SJCRH30 (cell line): ENCODE data around the gene PLEKHM3. TPM values are rescaled to one million over a fixed set of nuclear protein-coding genes. Genes with fewer than 3 reads are reported as not detected.

Experiments used
- DNase-seq, 2 experiments: peaks; one replicate each; pipeline ENCODE4 v3.0.0-alpha.2; 2015 to 2020
- H3K27ac ChIP-seq: fragments of 250-450 bp; sonication (Bioruptor Pico); 2 replicates; pipeline ENCODE4 v1.5.1; 2020; ENCODE audit warnings: mild to moderate bottlenecking, moderate library complexity
- H3K27me3 ChIP-seq: fragments of 250-450 bp; sonication (Bioruptor Pico); 2 replicates; pipeline ENCODE4 v1.5.1; 2020; ENCODE audit warnings: mild to moderate bottlenecking, moderate library complexity
- H3K36me3 ChIP-seq: fragments of 250-450 bp; sonication (Bioruptor Pico); 2 replicates; pipeline ENCODE4 v1.5.1; 2020; ENCODE audit warnings: mild to moderate bottlenecking, moderate library complexity
- H3K4me1 ChIP-seq: fragments of 250-450 bp; sonication (Bioruptor Pico); 2 replicates; pipeline ENCODE4 v1.5.1; 2020; ENCODE audit warnings: mild to moderate bottlenecking, moderate library complexity
- H3K4me3 ChIP-seq: fragments of 250-450 bp; sonication (Bioruptor Pico); 2 replicates; pipeline ENCODE4 v1.5.1; 2020; ENCODE audit warnings: mild to moderate bottlenecking, moderate library complexity
- H3K9me3 ChIP-seq: fragments of 250-450 bp; sonication (Bioruptor Pico); replicated peaks from 2 replicates; pipeline ENCODE4 v1.5.1; 2020; ENCODE audit warnings: mild to moderate bottlenecking, moderate library complexity
- total RNA-seq: library from RNA; depleted of rRNA; stranded (reverse); fragments of >200 nt; shearing (Covaris generic); gene quantifications from 2 replicates; pipeline ENCODE4 v1.2.3, GENCODE V29; 2014; rRNA removed

Gene PLEKHM3
- total RNA-seq, result 5.1 and 6.1 TPM in 2 replicates

DNA sequence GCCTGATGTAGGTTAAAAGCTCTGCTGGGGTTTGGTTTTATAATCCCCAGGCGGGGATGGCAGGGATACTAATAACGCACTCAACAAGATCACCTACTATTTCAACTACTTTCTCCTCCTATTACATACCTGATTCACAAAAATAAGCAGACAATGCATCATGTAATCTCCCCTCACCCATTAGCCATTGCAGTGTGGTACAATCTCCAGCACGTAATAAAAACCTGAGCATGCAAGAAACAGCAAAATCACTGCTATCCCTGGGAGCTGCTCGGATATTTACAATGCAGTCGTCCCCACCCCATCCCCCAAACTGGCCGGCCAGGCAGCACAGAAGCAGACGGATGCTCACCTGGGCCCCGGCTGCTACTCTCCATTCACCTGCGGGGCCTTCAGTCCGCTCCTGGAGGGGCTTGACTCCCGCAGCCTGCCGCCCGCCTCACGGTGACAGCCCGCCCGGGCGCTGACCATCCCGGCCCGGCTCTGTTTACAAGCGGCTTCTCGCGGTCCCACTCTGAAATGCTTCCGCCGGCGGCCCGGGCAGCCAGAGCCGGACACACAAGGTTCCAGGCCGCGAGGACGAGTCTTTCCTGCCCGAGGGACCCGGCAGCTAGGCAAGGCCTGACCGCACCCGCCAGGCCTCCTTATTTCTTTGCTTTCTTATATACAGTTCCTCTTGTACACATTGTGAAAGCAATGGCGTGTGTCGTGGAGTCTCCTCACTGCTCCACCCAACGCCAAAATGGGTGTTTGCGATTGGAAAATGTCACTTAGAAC lies at the start of gene PLEKHM3:
Gene PLEKHM3, minus strand, starts transcription at position 491 of the 777 bp plus-strand sequence. CDS start 23,888 bp downstream, outside the sequence.
- Histone ChIP-seq H3K36me3 (no peaks in the 10 kb centered on the region), H3K9me3 (no peaks in the 10 kb centered on the region), H3K4me3 (peak within 1 kb of the TSS; percentile 85), H3K27me3 (no peaks in the 10 kb centered on the region), H3K27ac (peak within 1 kb of the TSS; percentile 56), H3K4me1 (peaks cover 3% of the 10 kb centered on the region; the same call in 1 of the 2 replicates)
- peak; percentile 83 to 88 for DNase-seq

DNA sequence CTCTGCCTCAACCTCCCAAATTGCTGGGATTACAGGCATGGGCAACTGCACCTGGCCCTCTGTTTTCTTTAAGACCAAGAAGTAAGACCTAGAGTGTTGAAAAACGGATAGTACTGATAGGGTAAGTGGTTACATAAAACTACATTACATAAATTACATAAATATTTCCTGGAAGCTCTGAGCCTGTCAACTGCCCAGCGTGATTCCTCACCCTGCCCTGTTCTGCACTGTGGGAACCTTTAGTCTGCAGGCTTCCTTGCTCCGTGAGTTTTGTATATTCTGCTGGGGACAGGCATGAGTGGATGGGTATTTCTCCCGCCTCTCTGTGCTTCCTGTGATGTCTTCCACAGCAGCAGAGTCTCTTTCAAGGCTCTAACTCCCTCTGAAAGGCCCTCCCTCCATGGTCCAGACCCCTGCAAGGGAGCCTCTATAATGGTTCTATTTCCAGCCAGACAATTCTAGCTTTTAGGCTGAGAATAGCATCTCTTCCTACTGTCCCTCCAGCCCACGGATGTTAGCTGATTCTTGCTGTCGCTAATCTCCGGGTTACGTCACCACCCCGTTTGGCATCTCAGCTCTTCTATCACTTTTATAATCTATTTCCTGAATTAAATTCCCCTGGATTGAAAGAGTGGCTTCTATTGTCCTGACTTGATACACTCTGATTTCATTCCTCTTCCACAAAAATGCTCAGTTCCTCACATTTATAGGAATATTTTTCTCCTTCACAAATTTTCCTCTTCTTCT lies 49.5 kb upstream of the PLEKHM3 start:
- Histone ChIP-seq H3K36me3 (no peaks in the 10 kb centered on the region), H3K9me3 (no peaks in the 10 kb centered on the region), H3K27me3 (no peaks in the 10 kb centered on the region), H3K27ac (no peak overlapping the region), H3K4me3 (no peak overlapping the region), H3K4me1 (no peaks in the 10 kb centered on the region)
- DNase-seq, result no peak

DNA sequence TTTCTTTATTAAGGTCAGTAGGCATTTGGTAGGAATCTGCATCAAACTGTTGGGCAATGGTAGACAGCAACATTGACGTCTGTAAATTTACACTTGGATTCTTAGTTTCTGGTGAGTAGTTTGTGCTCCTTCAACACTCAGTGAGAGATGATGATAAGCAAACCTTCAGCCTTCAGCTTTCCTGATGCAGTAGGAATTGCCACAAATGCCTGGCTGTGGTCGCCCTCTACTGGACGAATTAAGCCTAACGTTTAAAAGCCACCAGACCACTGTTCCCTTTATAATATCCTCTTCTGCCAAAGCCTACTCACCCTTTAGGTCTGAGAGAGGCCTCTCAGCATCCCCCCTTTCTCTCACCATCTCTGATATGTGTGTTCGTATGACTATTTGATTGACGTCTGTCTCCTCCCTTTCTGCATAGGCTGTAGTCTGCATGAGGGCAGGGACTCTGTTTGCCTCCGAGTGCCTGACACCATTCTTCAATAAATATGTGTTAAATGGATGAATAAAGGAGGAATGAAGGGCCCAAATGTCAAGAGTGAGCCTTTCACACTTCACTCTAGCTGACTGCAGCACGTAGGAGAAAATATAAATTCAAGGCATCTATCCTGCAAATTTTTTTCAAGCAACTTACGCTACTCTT lies 47.0 kb upstream of the PLEKHM3 start:
- Histone ChIP-seq H3K9me3 (no peaks in the 10 kb centered on the region), H3K27me3 (no peaks in the 10 kb centered on the region), H3K4me1 (no peaks in the 10 kb centered on the region), H3K4me3 (no peak overlapping the region), H3K36me3 (no peaks in the 10 kb centered on the region), H3K27ac (no peak overlapping the region)
- peak; percentile 52 to 81 for DNase-seq

DNA sequence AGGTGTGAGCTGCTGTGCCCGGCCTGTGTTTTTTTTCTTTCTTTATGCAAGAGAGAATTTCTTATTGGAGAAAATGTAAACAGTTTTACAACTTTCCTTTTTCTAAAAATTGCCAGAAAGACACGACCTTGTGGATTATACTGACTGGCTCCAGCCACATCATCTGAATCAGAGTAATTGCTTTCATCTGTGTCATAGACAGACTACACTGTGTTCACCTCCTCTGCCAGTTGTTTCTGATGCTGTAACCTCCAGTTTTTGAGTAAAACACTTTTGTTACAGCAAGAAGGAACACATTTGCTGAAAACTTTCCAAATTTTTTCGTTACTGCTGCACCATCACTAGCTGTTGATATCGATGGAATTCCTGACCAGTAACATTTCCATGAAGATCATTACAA lies 43.9 kb upstream of the PLEKHM3 start:
- Histone ChIP-seq H3K36me3 (no peaks in the 10 kb centered on the region), H3K4me3 (no peak overlapping the region), H3K9me3 (no peaks in the 10 kb centered on the region), H3K27ac (no peak overlapping the region), H3K4me1 (peaks cover 6% of the 10 kb centered on the region; the same call in 1 of the 2 replicates), H3K27me3 (no peaks in the 10 kb centered on the region)
- no peak for DNase-seq

GRCh38 chr2:208066016-208066415 lies 40.7 kb upstream of the PLEKHM3 start:
- Histone ChIP-seq H3K9me3 (no peaks in the 10 kb centered on the region), H3K36me3 (no peaks in the 10 kb centered on the region), H3K27me3 (no peaks in the 10 kb centered on the region), H3K4me3 (no peak overlapping the region), H3K27ac (no peak overlapping the region), H3K4me1 (peaks cover 6% of the 10 kb centered on the region; the same call in 1 of the 2 replicates)
- DNase-seq, result no peak

- H3K36me3 ChIP-seq, result no peaks in the 10 kb centered on the region
- H3K4me3 ChIP-seq, result no peak overlapping the region
- no peak overlapping the region for H3K27ac ChIP-seq
- H3K27me3 ChIP-seq, result no peaks in the 10 kb centered on the region
- no peaks in the 10 kb centered on the region for H3K9me3 ChIP-seq
- H3K4me1 ChIP-seq, result peaks cover 6% of the 10 kb centered on the region; the same call in 1 of the 2 replicates
- no peak for DNase-seq
Observed at GRCh38 chr2:208065476-208065875, 40.1 kb upstream of the PLEKHM3 start.

DNA sequence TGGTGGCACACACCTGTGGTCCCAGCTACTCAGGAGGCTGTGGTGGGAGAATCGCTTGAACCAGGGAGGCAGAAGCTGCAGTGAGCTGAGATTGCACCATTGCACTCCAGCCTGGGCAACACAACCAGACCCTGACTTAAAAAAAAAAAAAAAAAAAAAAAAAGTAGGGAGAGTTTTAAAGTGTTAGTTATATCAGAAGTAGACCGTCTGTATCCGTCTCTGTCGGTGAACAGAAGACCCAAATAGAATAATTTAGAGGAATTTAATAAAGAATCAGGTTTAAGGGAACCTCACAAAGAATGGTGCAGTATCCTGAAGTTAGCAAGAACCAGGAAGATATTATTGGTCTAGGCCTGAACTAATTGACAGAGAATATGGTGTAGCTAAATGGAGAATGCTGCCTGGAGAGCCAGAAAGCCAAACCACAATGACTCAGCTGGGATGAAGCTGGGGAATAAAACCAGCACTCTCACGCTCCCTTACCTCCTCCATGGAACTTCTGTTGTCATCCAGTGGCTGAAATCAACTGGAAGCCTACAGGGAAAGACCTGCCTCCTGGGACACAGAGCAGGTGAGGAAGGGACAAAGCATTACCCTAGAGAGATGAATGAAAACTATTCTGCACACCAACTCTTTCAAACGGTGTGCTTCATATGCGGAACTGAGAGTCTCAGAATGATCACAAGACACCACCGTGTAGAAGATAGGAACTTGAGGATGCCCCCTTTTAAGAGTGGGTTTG lies 39.1 kb upstream of the PLEKHM3 start:
- H3K4me3 ChIP-seq, result no peak overlapping the region
- peak overlapping the region; percentile 50 for H3K27ac ChIP-seq
- peak; percentile 58 to 73 for DNase-seq
- no peaks in the 10 kb centered on the region for H3K27me3 ChIP-seq
- no peaks in the 10 kb centered on the region for H3K9me3 ChIP-seq
- peaks cover 6% of the 10 kb centered on the region; the same call in 1 of the 2 replicates for H3K4me1 ChIP-seq
- no peaks in the 10 kb centered on the region for H3K36me3 ChIP-seq

- DNase-seq, result no peak
- no peaks in the 10 kb centered on the region for H3K36me3 ChIP-seq
- H3K27me3 ChIP-seq, result no peaks in the 10 kb centered on the region
- H3K27ac ChIP-seq, result no peak overlapping the region
- no peak overlapping the region for H3K4me3 ChIP-seq
- peaks cover 6% of the 10 kb centered on the region; the same call in 1 of the 2 replicates for H3K4me1 ChIP-seq
- no peaks in the 10 kb centered on the region for H3K9me3 ChIP-seq
Observed at GRCh38 chr2:208062961-208063360, 37.6 kb upstream of the PLEKHM3 start.

DNA sequence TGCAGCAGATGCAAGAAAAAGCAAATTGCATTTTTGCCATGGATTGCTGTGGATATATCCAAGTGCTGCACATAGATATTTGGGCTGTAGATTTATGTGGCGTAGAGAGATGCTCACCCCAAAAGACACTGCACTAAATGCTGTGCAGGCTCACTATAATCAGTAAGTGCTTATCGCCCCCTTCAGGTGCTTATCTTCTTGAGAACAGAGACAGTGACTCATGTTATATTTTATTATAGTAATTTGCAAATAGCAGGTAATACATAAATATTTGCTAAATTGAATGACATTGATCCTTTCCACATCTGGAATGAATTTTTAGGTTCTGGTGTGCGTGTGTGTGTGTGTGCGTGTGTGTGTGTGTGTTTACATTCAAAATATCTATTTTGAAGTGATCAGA lies 36.8 kb upstream of the PLEKHM3 start:
- DNase-seq, result peak; percentile 34 to 62
- Histone ChIP-seq H3K4me3 (no peak overlapping the region), H3K36me3 (no peaks in the 10 kb centered on the region), H3K9me3 (no peaks in the 10 kb centered on the region), H3K27ac (no peak overlapping the region), H3K4me1 (peaks cover 6% of the 10 kb centered on the region; the same call in 1 of the 2 replicates), H3K27me3 (no peaks in the 10 kb centered on the region)

DNA sequence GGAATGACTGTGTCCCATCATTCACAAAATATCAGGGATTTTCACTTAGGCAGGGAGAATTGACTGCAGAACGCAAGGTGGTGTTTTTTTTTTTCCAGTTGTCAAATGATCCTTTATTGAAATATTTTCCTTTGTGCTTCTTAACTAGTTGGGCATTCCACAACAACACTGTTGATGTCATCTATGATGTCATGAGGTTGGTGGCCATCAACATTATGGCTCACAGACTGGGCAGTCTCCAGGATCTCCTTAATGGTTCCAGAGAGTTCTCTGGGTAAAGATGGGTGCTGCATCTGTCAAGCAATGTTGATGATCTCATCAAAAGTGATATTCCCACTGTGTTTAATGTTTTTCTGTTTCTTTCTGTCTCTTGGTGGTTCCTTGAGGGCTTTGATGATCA lies 31.8 kb upstream of the PLEKHM3 start:
- no peaks in the 10 kb centered on the region for H3K27me3 ChIP-seq
- H3K4me1 ChIP-seq, result no peaks in the 10 kb centered on the region
- no peaks in the 10 kb centered on the region for H3K9me3 ChIP-seq
- H3K27ac ChIP-seq, result no peak overlapping the region
- DNase-seq, result no peak
- H3K4me3 ChIP-seq, result no peak overlapping the region
- no peaks in the 10 kb centered on the region for H3K36me3 ChIP-seq

DNA sequence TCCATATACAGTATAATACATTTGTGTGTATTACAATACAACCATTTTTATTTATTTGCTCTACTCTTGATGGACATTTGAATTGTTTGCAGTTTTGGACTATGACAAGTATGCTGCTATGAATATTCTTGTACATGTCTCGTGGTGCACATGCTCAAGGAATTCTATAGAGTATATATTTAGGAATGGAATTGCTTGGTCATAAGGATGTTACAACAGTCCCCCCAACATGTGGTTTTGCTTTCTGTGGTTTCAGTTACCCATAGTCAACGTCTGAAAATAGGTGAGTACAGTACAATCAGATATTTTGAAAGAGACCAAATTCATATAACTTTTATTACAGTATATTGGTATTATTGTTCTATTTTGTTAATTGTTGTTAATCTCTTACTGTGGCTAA lies 24.1 kb upstream of the PLEKHM3 start:
- no peak for DNase-seq
- Histone ChIP-seq H3K4me1 (peaks cover 10% of the 10 kb centered on the region), H3K4me3 (no peak overlapping the region), H3K9me3 (no peaks in the 10 kb centered on the region), H3K27me3 (0 out of 2 replicates have a peak, but pooled peaks cover 7% of the 10 kb centered on the region), H3K27ac (no peak overlapping the region), H3K36me3 (no peaks in the 10 kb centered on the region)

- Histone ChIP-seq H3K9me3 (no peaks in the 10 kb centered on the region), H3K4me1 (peaks cover 10% of the 10 kb centered on the region), H3K27me3 (0 out of 2 replicates have a peak, but pooled peaks cover 7% of the 10 kb centered on the region), H3K27ac (no peak overlapping the region), H3K36me3 (no peaks in the 10 kb centered on the region), H3K4me3 (no peak overlapping the region)
- DNase-seq, result peak; percentile 61 to 79
Observed at GRCh38 chr2:208049006-208049405, 23.7 kb upstream of the PLEKHM3 start.

DNA sequence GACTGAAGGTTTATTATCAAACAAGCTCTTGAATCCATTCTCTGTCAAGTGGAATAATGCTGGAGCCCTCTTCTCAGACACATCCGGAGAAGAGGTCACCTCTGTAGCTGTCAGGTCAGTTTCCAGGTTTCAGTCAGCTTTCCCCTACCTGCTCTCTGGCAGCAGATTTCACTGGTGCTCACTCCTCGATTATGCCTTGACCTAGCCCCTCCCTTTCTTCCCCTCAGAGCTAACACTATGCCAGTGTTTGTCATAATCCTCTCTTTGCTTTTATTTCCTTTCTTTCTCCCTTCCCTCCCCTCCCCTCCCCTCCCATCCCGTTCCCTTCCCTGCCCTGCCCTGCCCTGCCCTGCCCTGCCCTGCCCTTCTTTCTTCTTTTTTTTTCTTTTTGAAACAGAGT lies 22.5 kb upstream of the PLEKHM3 start:
- Histone ChIP-seq H3K36me3 (no peaks in the 10 kb centered on the region), H3K4me1 (peaks cover 10% of the 10 kb centered on the region), H3K9me3 (no peaks in the 10 kb centered on the region), H3K4me3 (no peak overlapping the region), H3K27me3 (0 out of 2 replicates have a peak, but pooled peaks cover 7% of the 10 kb centered on the region), H3K27ac (no peak overlapping the region)
- DNase-seq, result no peak

- no peak for DNase-seq
- H3K9me3 ChIP-seq, result no peaks in the 10 kb centered on the region
- no peak overlapping the region for H3K27ac ChIP-seq
- peaks cover 10% of the 10 kb centered on the region for H3K4me1 ChIP-seq
- H3K4me3 ChIP-seq, result no peak overlapping the region
- no peaks in the 10 kb centered on the region for H3K36me3 ChIP-seq
- H3K27me3 ChIP-seq, result 0 out of 2 replicates have a peak, but pooled peaks cover 7% of the 10 kb centered on the region
Observed at GRCh38 chr2:208046686-208047085, 21.4 kb upstream of the PLEKHM3 start.
